HL-60 (cell line): ENCODE measurements around the gene HOOK2.

Experiments
- DNase-seq, 2 experiments: peaks; one replicate each; pipeline ENCODE4 v3.0.0-alpha.2; 2010 to 2020; ENCODE audit warnings: low read depth in 1 of 2, low spot score in 1 of 2
- H3K27ac ChIP-seq: fragments of 250-450 bp; sonication (Bioruptor Pico); replicated peaks from 2 replicates; pipeline ENCODE4 v1.5.1; 2020; ENCODE audit warnings: mild to moderate bottlenecking, moderate library complexity
- H3K27me3 ChIP-seq: fragments of 250-450 bp; sonication (Bioruptor Pico); 2 replicates; pipeline ENCODE4 v1.5.1; 2021; ENCODE audit warnings: mild to moderate bottlenecking, moderate library complexity; ENCODE audit not compliant: insufficient read depth, poor library complexity, severe bottlenecking
- H3K4me3 ChIP-seq: replicated peaks from 2 replicates; pipeline ENCODE4 v1.5.1; 2011; ENCODE audit warnings: mild to moderate bottlenecking, control low read depth, low read length; ENCODE audit not compliant: insufficient read depth
- GABPA ChIP-seq: IDR thresholded peaks from 2 replicates; pipeline ENCODE4 v1.6.1; 2012; ENCODE audit warnings: low read depth
- POLR2AphosphoS5 ChIP-seq: IDR thresholded peaks from 2 replicates; pipeline ENCODE4 v1.6.1; 2012; ENCODE audit warnings: low read depth
- SPI1 ChIP-seq: IDR thresholded peaks from 2 replicates; pipeline ENCODE4 v1.6.1; 2012; ENCODE audit warnings: low read depth, mild to moderate bottlenecking, borderline replicate concordance
- TF ChIP-seq, protein P1 (sequence below): IDR thresholded peaks from 2 replicates; pipeline ENCODE4 v1.6.1; 2012; ENCODE audit warnings: low read depth; ENCODE audit not compliant: insufficient replicate concordance
- TF ChIP-seq, protein P2 (sequence below): IDR thresholded peaks from one replicate; pipeline ENCODE4 v1.5.1; 2011; ENCODE audit warnings: low read length, control low read depth, inconsistent platforms; ENCODE audit not compliant: insufficient read depth

The HOOK2 gene

GRCh38 chr19:12792051-12792852 lies 16.9 kb upstream of the HOOK2 start:
- TF ChIP-seq POLR2AphosphoS5 (no peak; the same call in 1 of the 2 replicates), GABPA (peak; percentile 77), SPI1 (peak; percentile 31; the same call in 1 of the 2 replicates)
- peak overlapping the region; percentile 91 for H3K4me3 ChIP-seq
- DNase-seq = peak in 1 of 2 experiments; percentile 86
- H3K27me3 ChIP-seq = no peaks in the 10 kb centered on the region
- peak overlapping the region; percentile 95 for H3K27ac ChIP-seq

GRCh38 chr19:12791345-12792050 lies 16.1 kb upstream of the HOOK2 start, which contains the start of gene JUNB:
JUNB (plus strand) TSS chr19:12791486; CDS start chr19:12791772, 286 bp downstream.
- no peaks in the 10 kb centered on the region for H3K27me3 ChIP-seq
- H3K27ac ChIP-seq = peak within 1 kb of the TSS; percentile 95
- peak; percentile 100 for TF ChIP-seq POLR2AphosphoS5
- TF ChIP-seq, protein P1, sequence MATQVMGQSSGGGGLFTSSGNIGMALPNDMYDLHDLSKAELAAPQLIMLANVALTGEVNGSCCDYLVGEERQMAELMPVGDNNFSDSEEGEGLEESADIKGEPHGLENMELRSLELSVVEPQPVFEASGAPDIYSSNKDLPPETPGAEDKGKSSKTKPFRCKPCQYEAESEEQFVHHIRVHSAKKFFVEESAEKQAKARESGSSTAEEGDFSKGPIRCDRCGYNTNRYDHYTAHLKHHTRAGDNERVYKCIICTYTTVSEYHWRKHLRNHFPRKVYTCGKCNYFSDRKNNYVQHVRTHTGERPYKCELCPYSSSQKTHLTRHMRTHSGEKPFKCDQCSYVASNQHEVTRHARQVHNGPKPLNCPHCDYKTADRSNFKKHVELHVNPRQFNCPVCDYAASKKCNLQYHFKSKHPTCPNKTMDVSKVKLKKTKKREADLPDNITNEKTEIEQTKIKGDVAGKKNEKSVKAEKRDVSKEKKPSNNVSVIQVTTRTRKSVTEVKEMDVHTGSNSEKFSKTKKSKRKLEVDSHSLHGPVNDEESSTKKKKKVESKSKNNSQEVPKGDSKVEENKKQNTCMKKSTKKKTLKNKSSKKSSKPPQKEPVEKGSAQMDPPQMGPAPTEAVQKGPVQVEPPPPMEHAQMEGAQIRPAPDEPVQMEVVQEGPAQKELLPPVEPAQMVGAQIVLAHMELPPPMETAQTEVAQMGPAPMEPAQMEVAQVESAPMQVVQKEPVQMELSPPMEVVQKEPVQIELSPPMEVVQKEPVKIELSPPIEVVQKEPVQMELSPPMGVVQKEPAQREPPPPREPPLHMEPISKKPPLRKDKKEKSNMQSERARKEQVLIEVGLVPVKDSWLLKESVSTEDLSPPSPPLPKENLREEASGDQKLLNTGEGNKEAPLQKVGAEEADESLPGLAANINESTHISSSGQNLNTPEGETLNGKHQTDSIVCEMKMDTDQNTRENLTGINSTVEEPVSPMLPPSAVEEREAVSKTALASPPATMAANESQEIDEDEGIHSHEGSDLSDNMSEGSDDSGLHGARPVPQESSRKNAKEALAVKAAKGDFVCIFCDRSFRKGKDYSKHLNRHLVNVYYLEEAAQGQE = peak; percentile 78
- TF ChIP-seq, protein P2, sequence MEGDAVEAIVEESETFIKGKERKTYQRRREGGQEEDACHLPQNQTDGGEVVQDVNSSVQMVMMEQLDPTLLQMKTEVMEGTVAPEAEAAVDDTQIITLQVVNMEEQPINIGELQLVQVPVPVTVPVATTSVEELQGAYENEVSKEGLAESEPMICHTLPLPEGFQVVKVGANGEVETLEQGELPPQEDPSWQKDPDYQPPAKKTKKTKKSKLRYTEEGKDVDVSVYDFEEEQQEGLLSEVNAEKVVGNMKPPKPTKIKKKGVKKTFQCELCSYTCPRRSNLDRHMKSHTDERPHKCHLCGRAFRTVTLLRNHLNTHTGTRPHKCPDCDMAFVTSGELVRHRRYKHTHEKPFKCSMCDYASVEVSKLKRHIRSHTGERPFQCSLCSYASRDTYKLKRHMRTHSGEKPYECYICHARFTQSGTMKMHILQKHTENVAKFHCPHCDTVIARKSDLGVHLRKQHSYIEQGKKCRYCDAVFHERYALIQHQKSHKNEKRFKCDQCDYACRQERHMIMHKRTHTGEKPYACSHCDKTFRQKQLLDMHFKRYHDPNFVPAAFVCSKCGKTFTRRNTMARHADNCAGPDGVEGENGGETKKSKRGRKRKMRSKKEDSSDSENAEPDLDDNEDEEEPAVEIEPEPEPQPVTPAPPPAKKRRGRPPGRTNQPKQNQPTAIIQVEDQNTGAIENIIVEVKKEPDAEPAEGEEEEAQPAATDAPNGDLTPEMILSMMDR = no peak
- no peak for TF ChIP-seq GABPA
- TF ChIP-seq SPI1 = peak; percentile 53; the same call in 1 of the 2 replicates
- DNase-seq = peak; percentile 96 to 97
- H3K4me3 ChIP-seq = peak within 1 kb of the TSS; percentile 91

- H3K4me3 ChIP-seq = peak overlapping the region; percentile 91
These were observed 15.4 kb upstream of the HOOK2 start for GRCh38 chr19:12790628-12791344.

More at GRCh38 chr19:12790628-12791344, 15.4 kb upstream of the HOOK2 start:
- H3K27ac ChIP-seq = peak overlapping the region; percentile 95
- no peaks in the 10 kb centered on the region for H3K27me3 ChIP-seq
- no peak for DNase-seq
- TF ChIP-seq POLR2AphosphoS5 (no peak), GABPA (no peak), SPI1 (peak; percentile 4; the same call in 1 of the 2 replicates)
- TF ChIP-seq, protein P1 = no peak
- TF ChIP-seq, protein P2 = no peak
